HG03442 (cell line): Measurements from ENCODE around the gene DAB2IP.
"Not testable (repeated sequence)": the region's sequence is repeated elsewhere in the genome, so short reads cannot be mapped to it uniquely, and the experiment has no call there.

Source experiments
- ATAC-seq: cut with Tn5 transposase; IDR thresholded peaks from one replicate; pipeline ENCODE4 v1.9.1; 2021; ENCODE audit warnings: mild to moderate bottlenecking, moderate library complexity; ENCODE audit not compliant: unreplicated experiment

Gene DAB2IP

GRCh38 chr9:121651295-121652020 is at the start of gene DAB2IP:
TSS of gene DAB2IP (plus strand) at chr9:121651634. CDS start at chr9:121651776, 142 bp downstream.
- no peak for ATAC-seq

- no peak for ATAC-seq
Measured at GRCh38 chr9:121603028-121603427, 48.4 kb upstream of the DAB2IP start.

- no peak for ATAC-seq
Measured at GRCh38 chr9:121604242-121604641, 47.2 kb upstream of the DAB2IP start.

GRCh38 chr9:121604654-121605053 is 46.8 kb upstream of the DAB2IP start:
- no peak for ATAC-seq

- no peak for ATAC-seq
Measured at GRCh38 chr9:121607434-121608167, 43.8 kb upstream of the DAB2IP start.

- no peak for ATAC-seq
Measured at GRCh38 chr9:121608168-121608853, 43.1 kb upstream of the DAB2IP start.

GRCh38 chr9:121609822-121610637 is 41.4 kb upstream of the DAB2IP start:
- ATAC-seq = no peak

GRCh38 chr9:121610638-121610953 is 40.8 kb upstream of the DAB2IP start:
- ATAC-seq = no peak

- no peak for ATAC-seq
Measured at GRCh38 chr9:121612511-121612998, 38.9 kb upstream of the DAB2IP start.

GRCh38 chr9:121613009-121613752 is 38.3 kb upstream of the DAB2IP start:
- no peak for ATAC-seq

GRCh38 chr9:121616123-121616755 is 35.2 kb upstream of the DAB2IP start:
- ATAC-seq = no peak

GRCh38 chr9:121618504-121618903 is 32.9 kb upstream of the DAB2IP start:
- no peak for ATAC-seq

- ATAC-seq = not testable (repeated sequence)
Measured at GRCh38 chr9:121618910-121619309, 32.5 kb upstream of the DAB2IP start.

GRCh38 chr9:121619545-121620324 is 31.7 kb upstream of the DAB2IP start:
- no peak for ATAC-seq

- no peak for ATAC-seq
Measured at GRCh38 chr9:121620325-121620673, 31.1 kb upstream of the DAB2IP start.

GRCh38 chr9:121620777-121621449 is 30.5 kb upstream of the DAB2IP start:
- ATAC-seq = no peak

GRCh38 chr9:121622387-121623203 is 28.8 kb upstream of the DAB2IP start:
- no peak for ATAC-seq

GRCh38 chr9:121623430-121623829 is 28.0 kb upstream of the DAB2IP start:
- not testable (repeated sequence) for ATAC-seq
